TTC549 (cell line): Measurements from ENCODE around the gene CASP4.
"Not testable (repeated sequence)": the region's sequence is repeated elsewhere in the genome, so short reads cannot be mapped to it uniquely, and the experiment has no call there.

Experiments
- FAIRE-seq: peaks from 2 replicates; lab custom pipeline; 2012; peaks lifted over from hg19 to GRCh38; lab: Jason Lieb, UNC

CASP4 gene

GRCh38 chr11:104968355-104968855, at the start of gene CASP4:
TSS of gene CASP4 (minus strand) at chr11:104968574. CDS start at chr11:104968525, 49 bp downstream.
- no peak for FAIRE-seq

GRCh38 chr11:105007463-105007862, 39.1 kb upstream of the CASP4 start:
- no peak for FAIRE-seq

- FAIRE-seq: no peak
Observed at GRCh38 chr11:105005451-105005845, 37.1 kb upstream of the CASP4 start.

GRCh38 chr11:105004021-105004420, 35.6 kb upstream of the CASP4 start:
- FAIRE-seq: no peak

GRCh38 chr11:105003151-105003550, 34.8 kb upstream of the CASP4 start:
- FAIRE-seq: no peak

GRCh38 chr11:105000797-105001196, 32.4 kb upstream of the CASP4 start:
- FAIRE-seq: no peak

GRCh38 chr11:105000167-105000566, 31.8 kb upstream of the CASP4 start:
- no peak for FAIRE-seq

GRCh38 chr11:104999721-105000120, 31.3 kb upstream of the CASP4 start:
- FAIRE-seq: no peak

- FAIRE-seq: no peak
Observed at GRCh38 chr11:104997288-104997687, 28.9 kb upstream of the CASP4 start.

- no peak for FAIRE-seq
Observed at GRCh38 chr11:104995001-104995408, 26.6 kb upstream of the CASP4 start.

GRCh38 chr11:104992781-104993180, 24.4 kb upstream of the CASP4 start:
- FAIRE-seq: no peak

- FAIRE-seq: no peak
Observed at GRCh38 chr11:104991994-104992393, 23.6 kb upstream of the CASP4 start.

GRCh38 chr11:104984808-104985207, 16.4 kb upstream of the CASP4 start:
- no peak for FAIRE-seq

- FAIRE-seq: no peak
Observed at GRCh38 chr11:104979839-104980238, 11.5 kb upstream of the CASP4 start.

GRCh38 chr11:104973616-104974015, 5.2 kb upstream of the CASP4 start:
- FAIRE-seq: no peak

GRCh38 chr11:104972924-104973323, 4.5 kb upstream of the CASP4 start:
- not testable (repeated sequence) for FAIRE-seq

GRCh38 chr11:104970756-104971155, 2.4 kb upstream of the CASP4 start:
- FAIRE-seq: no peak

GRCh38 chr11:104968856-104969776, 742 bp upstream of the CASP4 start:
- FAIRE-seq: no peak

- FAIRE-seq: no peak
Observed at GRCh38 chr11:104967534-104968354, 630 bp downstream of the CASP4 start.

GRCh38 chr11:104965735-104966134, 2.6 kb downstream of the CASP4 start:
- FAIRE-seq: no peak

GRCh38 chr11:104964247-104964646, 4.1 kb downstream of the CASP4 start:
- FAIRE-seq: no peak

GRCh38 chr11:104962852-104963251, 5.5 kb downstream of the CASP4 start:
- no peak for FAIRE-seq

GRCh38 chr11:104957280-104957679, 11.1 kb downstream of the CASP4 start:
- FAIRE-seq: no peak
